OCI-LY1 (cell line): ENCODE data around the gene UNCX.

ENCODE experiments used
- H2AFZ ChIP-seq: fragments of 200-600 bp; sonication (generic), shearing (Covaris generic); 2 replicates; pipeline ENCODE4 v1.6.0; 2014; ENCODE audit warnings: antibody characterized with exemption, mild to moderate bottlenecking, low read length
- H3F3A ChIP-seq: fragments of 200-600 bp; sonication (generic), shearing (Covaris generic); 2 replicates; pipeline ENCODE4 v1.6.0; 2014; ENCODE audit warnings: mild to moderate bottlenecking, antibody characterized with exemption, low read length, moderate library complexity; ENCODE audit not compliant: insufficient read depth
- H3K27ac ChIP-seq: fragments of 200-600 bp; sonication (generic); 2 replicates; pipeline ENCODE4 v1.5.1; 2014; ENCODE audit warnings: low read length, mixed run types, mild to moderate bottlenecking, low read depth; ENCODE audit not compliant: poor library complexity, severe bottlenecking
- H3K27me3 ChIP-seq: fragments of 200-600 bp; sonication (generic); 2 replicates; pipeline ENCODE4 v1.6.0; 2014; ENCODE audit warnings: antibody characterized with exemption, mild to moderate bottlenecking, low read length, moderate library complexity; ENCODE audit not compliant: insufficient read depth
- H3K36me3 ChIP-seq: fragments of 200-600 bp; sonication (generic); 2 replicates; pipeline ENCODE4 v1.6.1; 2014; ENCODE audit warnings: mild to moderate bottlenecking, antibody characterized with exemption, low read length, moderate library complexity, mixed read lengths; ENCODE audit not compliant: insufficient read depth
- H3K4me1 ChIP-seq: fragments of 200-600 bp; sonication (generic); 2 replicates; pipeline ENCODE4 v1.5.1; 2014; ENCODE audit warnings: mild to moderate bottlenecking, low read length, moderate library complexity; ENCODE audit not compliant: insufficient read depth, severe bottlenecking
- H3K4me2 ChIP-seq: fragments of 200-600 bp; sonication (generic), shearing (Covaris generic); 2 replicates; pipeline ENCODE4 v1.6.1; 2014; ENCODE audit warnings: low read length
- H3K4me3 ChIP-seq: fragments of 200-600 bp; sonication (generic); 2 replicates; pipeline ENCODE4 v1.5.1; 2014; ENCODE audit warnings: low read length, low read depth, mild to moderate bottlenecking, mixed read lengths; ENCODE audit not compliant: poor library complexity, severe bottlenecking
- H3K79me2 ChIP-seq: fragments of 200-600 bp; shearing (Covaris generic); 2 replicates; pipeline ENCODE4 v1.6.1; 2016; ENCODE audit warnings: mixed run types, low read length, mixed read lengths; ENCODE audit not compliant: insufficient read depth
- H3K9ac ChIP-seq: fragments of 200-600 bp; sonication (generic), shearing (Covaris generic); 2 replicates; pipeline ENCODE4 v1.6.1; 2014; ENCODE audit warnings: mild to moderate bottlenecking, low read length, mixed read lengths
- H3K9me2 ChIP-seq: fragments of 200-600 bp; sonication (generic), shearing (Covaris generic); 2 replicates; pipeline ENCODE4 v1.6.1; 2014; ENCODE audit warnings: low read depth, mild to moderate bottlenecking, low read length, mixed read lengths
- H3K9me3 ChIP-seq: fragments of 200-600 bp; shearing (Covaris generic); 2 replicates; pipeline ENCODE4 v1.6.1; 2014; ENCODE audit warnings: low read length, mixed read lengths
- H4K20me1 ChIP-seq: fragments of 200-600 bp; sonication (generic), shearing (Covaris generic); 2 replicates; pipeline ENCODE4 v1.6.0; 2016; ENCODE audit warnings: mild to moderate bottlenecking, low read length; ENCODE audit not compliant: insufficient read depth
- EZH2 ChIP-seq: fragments of 200-600 bp; sonication (generic), shearing (Covaris generic); IDR thresholded peaks from 2 replicates; pipeline ENCODE4 v1.8.0; 2017; ENCODE audit warnings: borderline replicate concordance, mixed run types, mild to moderate bottlenecking, antibody characterized with exemption, low read length, moderate library complexity, mixed read lengths
- TF ChIP-seq, protein P1 (sequence below): fragments of 200-600 bp; sonication (generic), shearing (Covaris generic); IDR thresholded peaks from 2 replicates; pipeline ENCODE4 v1.5.1; 2017; ENCODE audit warnings: mild to moderate bottlenecking, antibody characterized with exemption, low read length, moderate library complexity, mixed read lengths

Gene UNCX

DNA sequence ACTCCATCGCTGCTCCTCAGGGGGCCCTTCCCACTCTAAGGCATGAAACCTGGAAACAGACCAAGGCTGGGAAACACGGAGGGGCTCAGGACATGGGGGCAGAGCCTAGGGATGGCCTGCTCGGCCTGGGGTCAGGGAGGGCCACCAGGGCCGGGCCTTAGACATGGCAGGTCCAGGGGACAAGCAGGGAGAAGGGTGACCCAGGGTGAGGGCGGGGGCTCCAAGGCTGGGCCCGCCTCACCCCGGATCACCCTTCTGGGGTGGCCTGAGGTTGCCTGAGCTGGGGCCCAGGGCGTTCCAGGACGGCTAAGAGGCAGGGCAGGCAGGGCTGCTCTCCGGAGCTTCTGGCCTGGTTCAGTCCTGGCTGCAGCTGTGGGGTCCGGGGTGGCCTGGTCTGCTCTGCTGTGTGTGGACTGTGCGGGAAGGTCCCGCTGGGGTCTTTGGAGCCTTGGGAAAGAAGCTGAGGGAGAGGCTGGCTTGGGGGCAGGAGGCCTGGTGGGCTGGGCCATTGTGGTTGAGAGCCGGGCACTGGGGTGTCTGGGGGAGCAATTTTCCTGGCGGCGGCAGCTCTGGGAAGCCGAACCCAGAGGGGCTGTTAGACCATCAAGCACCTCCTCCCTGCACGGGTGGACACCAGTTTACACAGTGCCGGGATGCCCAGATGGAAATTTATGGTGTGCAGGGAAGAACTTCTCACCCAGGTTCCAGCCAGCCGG, 52.2 kb downstream of the UNCX start:
- Histone ChIP-seq H3F3A (no peaks in the 10 kb centered on the region), H3K27ac (no peak overlapping the region), H3K9ac (no peak overlapping the region), H3K4me2 (no peak overlapping the region), H2AFZ (no peak overlapping the region), H3K27me3 (no peaks in the 10 kb centered on the region; the same call in none of the 2 replicates), H3K9me2 (no peaks in the 10 kb centered on the region), H3K9me3 (no peaks in the 10 kb centered on the region), H3K4me1 (no peaks in the 10 kb centered on the region), H3K4me3 (no peak overlapping the region), H4K20me1 (no peaks in the 10 kb centered on the region), H3K36me3 (no peaks in the 10 kb centered on the region), H3K79me2 (no peaks in the 10 kb centered on the region)
- TF ChIP-seq, protein P1, sequence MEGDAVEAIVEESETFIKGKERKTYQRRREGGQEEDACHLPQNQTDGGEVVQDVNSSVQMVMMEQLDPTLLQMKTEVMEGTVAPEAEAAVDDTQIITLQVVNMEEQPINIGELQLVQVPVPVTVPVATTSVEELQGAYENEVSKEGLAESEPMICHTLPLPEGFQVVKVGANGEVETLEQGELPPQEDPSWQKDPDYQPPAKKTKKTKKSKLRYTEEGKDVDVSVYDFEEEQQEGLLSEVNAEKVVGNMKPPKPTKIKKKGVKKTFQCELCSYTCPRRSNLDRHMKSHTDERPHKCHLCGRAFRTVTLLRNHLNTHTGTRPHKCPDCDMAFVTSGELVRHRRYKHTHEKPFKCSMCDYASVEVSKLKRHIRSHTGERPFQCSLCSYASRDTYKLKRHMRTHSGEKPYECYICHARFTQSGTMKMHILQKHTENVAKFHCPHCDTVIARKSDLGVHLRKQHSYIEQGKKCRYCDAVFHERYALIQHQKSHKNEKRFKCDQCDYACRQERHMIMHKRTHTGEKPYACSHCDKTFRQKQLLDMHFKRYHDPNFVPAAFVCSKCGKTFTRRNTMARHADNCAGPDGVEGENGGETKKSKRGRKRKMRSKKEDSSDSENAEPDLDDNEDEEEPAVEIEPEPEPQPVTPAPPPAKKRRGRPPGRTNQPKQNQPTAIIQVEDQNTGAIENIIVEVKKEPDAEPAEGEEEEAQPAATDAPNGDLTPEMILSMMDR = no peak
- TF ChIP-seq EZH2 = no peak

DNA sequence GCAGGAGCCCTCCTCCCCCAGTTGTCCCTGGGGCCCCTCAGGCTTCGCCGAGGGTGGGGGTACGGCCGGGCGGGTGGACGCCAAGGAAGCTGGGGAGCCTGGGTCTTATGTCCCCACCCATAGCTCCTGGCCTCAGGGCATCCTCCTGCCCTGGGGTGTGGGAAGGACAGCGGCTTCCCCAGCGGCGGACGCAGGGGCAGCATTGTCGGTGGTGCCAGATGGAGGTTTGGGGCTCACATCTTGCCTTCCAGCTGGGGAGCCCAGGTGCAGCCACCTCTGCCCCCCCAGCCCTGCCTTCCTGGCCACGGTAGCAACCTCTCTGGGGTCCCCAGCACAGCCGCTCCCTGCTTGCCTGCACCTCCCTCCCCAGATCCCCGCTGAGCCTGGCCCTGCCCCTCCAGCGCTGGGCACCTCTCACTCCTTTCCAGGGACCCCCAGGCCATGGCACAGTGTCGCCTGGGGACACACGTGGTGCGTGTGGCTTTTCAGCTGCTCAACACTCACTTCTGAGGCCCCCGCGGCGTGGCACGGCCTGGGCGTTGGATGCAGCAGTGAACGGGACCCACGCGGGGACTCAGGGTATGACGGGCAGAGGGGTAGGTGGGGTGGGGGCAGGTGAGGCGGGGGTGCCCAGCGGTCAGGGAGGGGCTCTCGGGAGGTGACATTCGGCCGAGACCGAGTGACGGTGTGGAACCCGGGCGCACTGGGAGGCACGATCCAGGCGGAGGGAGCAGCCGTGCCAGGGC, 53.1 kb downstream of the UNCX start:
- Histone ChIP-seq H3K4me3 (no peak overlapping the region), H3K9ac (no peak overlapping the region), H3K9me3 (no peaks in the 10 kb centered on the region), H4K20me1 (no peaks in the 10 kb centered on the region), H3K27ac (no peak overlapping the region), H3K27me3 (no peaks in the 10 kb centered on the region; the same call in none of the 2 replicates), H3K4me1 (no peaks in the 10 kb centered on the region), H3K79me2 (no peaks in the 10 kb centered on the region), H3F3A (no peaks in the 10 kb centered on the region), H2AFZ (no peak overlapping the region), H3K4me2 (no peak overlapping the region), H3K36me3 (no peaks in the 10 kb centered on the region), H3K9me2 (no peaks in the 10 kb centered on the region)
- TF ChIP-seq, protein P1 = no peak
- no peak for TF ChIP-seq EZH2
